ENCODE results near the gene ASXL1. TPM values are rescaled to one million over a fixed set of nuclear protein-coding genes. Genes with fewer than 3 reads are reported as not detected.
"Not testable (repeated sequence)": the region's sequence is repeated elsewhere in the genome, so short reads cannot be mapped to it uniquely, and the experiment has no call there.

The ASXL1 gene
- polyA plus RNA-seq, 3 donors from 2014 or later: 2.9 to 11.0 (median 5.3) TPM

GRCh38 chr20:32461836-32462600 is 103.9 kb downstream of the ASXL1 start:
- Mint-ChIP-seq H3K4me1 (peaks cover 23 to 32% of the 10 kb centered on the region in 2 donors), H3K27me3 (ENCODE audit: low read depth in 3 of 3) (peaks cover 3 to 20% (median 4%) of the 10 kb centered on the region in 3 donors), H3K27ac (peak overlapping the region in 3 of 6 donors; percentile 28 to 57 (median 53)), H3K36me3 (no peaks in the 10 kb centered on the region), H3K9me3 (no peaks in the 10 kb centered on the region), H3K4me3 (no peak overlapping the region)
- no peak for DNase-seq

- H3K27me3 Mint-ChIP-seq (ENCODE audit: low read depth in 3 of 3): peaks cover 3 to 17% (median 4%) of the 10 kb centered on the region in 3 donors
- peaks cover 22 to 26% of the 10 kb centered on the region in 2 donors for H3K4me1 Mint-ChIP-seq
- H3K4me3 Mint-ChIP-seq: no peak overlapping the region
- no peak for DNase-seq
- no peaks in the 10 kb centered on the region for H3K36me3 Mint-ChIP-seq
- no peaks in the 10 kb centered on the region for H3K9me3 Mint-ChIP-seq
- H3K27ac Mint-ChIP-seq: peak overlapping the region in 1 of 6 donors; percentile 40
Observed at GRCh38 chr20:32462900-32463641, 104.9 kb downstream of the ASXL1 start.

- Mint-ChIP-seq H3K36me3 (no peaks in the 10 kb centered on the region), H3K27me3 (ENCODE audit: low read depth in 3 of 3) (peaks cover 3 to 11% (median 4%) of the 10 kb centered on the region in 3 donors), H3K9me3 (no peaks in the 10 kb centered on the region), H3K4me3 (no peak overlapping the region), H3K27ac (no peak overlapping the region), H3K4me1 (peaks cover 17 to 19% of the 10 kb centered on the region in 2 donors)
- no peak for DNase-seq
Observed at GRCh38 chr20:32463642-32464400, 105.7 kb downstream of the ASXL1 start.

GRCh38 chr20:32464401-32465091 is 106.4 kb downstream of the ASXL1 start:
- DNase-seq: no peak
- Mint-ChIP-seq H3K36me3 (no peaks in the 10 kb centered on the region), H3K9me3 (no peaks in the 10 kb centered on the region), H3K4me1 (peaks cover 18 to 20% of the 10 kb centered on the region in 2 donors), H3K27me3 (ENCODE audit: low read depth in 3 of 3) (peaks cover 3 to 11% (median 4%) of the 10 kb centered on the region in 3 donors), H3K4me3 (no peak overlapping the region), H3K27ac (peak overlapping the region in 1 of 6 donors; percentile 29)

GRCh38 chr20:32465092-32465900 is 107.2 kb downstream of the ASXL1 start:
- Mint-ChIP-seq H3K27ac (peak overlapping the region in 2 of 6 donors; percentile 29 to 45), H3K27me3 (ENCODE audit: low read depth in 3 of 3) (peaks cover 3 to 8% (median 6%) of the 10 kb centered on the region in 3 donors), H3K4me3 (no peak overlapping the region), H3K36me3 (no peaks in the 10 kb centered on the region), H3K4me1 (peaks cover 13 to 14% of the 10 kb centered on the region in 2 donors), H3K9me3 (no peaks in the 10 kb centered on the region)
- no peak for DNase-seq

- not testable (repeated sequence) for DNase-seq; H3K27ac Mint-ChIP-seq; H3K9me3 Mint-ChIP-seq; H3K27me3 Mint-ChIP-seq (ENCODE audit: low read depth in 3 of 3); H3K4me3 Mint-ChIP-seq; H3K36me3 Mint-ChIP-seq
- peaks cover 13 to 16% of the 10 kb centered on the region in 2 donors for H3K4me1 Mint-ChIP-seq
Observed at GRCh38 chr20:32465901-32466675, 108.0 kb downstream of the ASXL1 start.

- no peak for DNase-seq
Observed at GRCh38 chr20:32466739-32467505, 108.8 kb downstream of the ASXL1 start.

GRCh38 chr20:32467506-32468312 is 109.6 kb downstream of the ASXL1 start:
- Mint-ChIP-seq H3K36me3 (no peaks in the 10 kb centered on the region), H3K4me1 (peaks cover 18 to 22% of the 10 kb centered on the region in 2 donors), H3K4me3 (no peak overlapping the region), H3K27me3 (ENCODE audit: low read depth in 3 of 3) (peaks cover 3 to 7% (median 6%) of the 10 kb centered on the region in 3 donors), H3K9me3 (no peaks in the 10 kb centered on the region), H3K27ac (peak overlapping the region in 4 of 6 donors; percentile 5 to 42 (median 21))
- no peak for DNase-seq

More at GRCh38 chr20:32466739-32467505, 108.8 kb downstream of the ASXL1 start:
- no peaks in the 10 kb centered on the region for H3K9me3 Mint-ChIP-seq
- H3K4me3 Mint-ChIP-seq: no peak overlapping the region
- H3K27ac Mint-ChIP-seq: peak overlapping the region in 2 of 6 donors; percentile 31 to 42
- H3K4me1 Mint-ChIP-seq: peaks cover 19 to 21% of the 10 kb centered on the region in 2 donors
- H3K36me3 Mint-ChIP-seq: no peaks in the 10 kb centered on the region
- H3K27me3 Mint-ChIP-seq (ENCODE audit: low read depth in 3 of 3): peaks cover 3 to 6% (median 6%) of the 10 kb centered on the region in 3 donors

- peaks cover 20 to 23% of the 10 kb centered on the region in 2 donors for H3K4me1 Mint-ChIP-seq
- DNase-seq: no peak
- peaks cover 0 to 7% (median 6%) of the 10 kb centered on the region in 3 donors for H3K27me3 Mint-ChIP-seq (ENCODE audit: low read depth in 3 of 3)
- peak overlapping the region in 1 of 6 donors; percentile 7 for H3K27ac Mint-ChIP-seq
- no peaks in the 10 kb centered on the region for H3K9me3 Mint-ChIP-seq
- H3K4me3 Mint-ChIP-seq: no peak overlapping the region
- H3K36me3 Mint-ChIP-seq: no peaks in the 10 kb centered on the region
Observed at GRCh38 chr20:32468313-32468640, 110.1 kb downstream of the ASXL1 start.

GRCh38 chr20:32468860-32469259 is 110.7 kb downstream of the ASXL1 start:
- peaks cover 0 to 10% (median 7%) of the 10 kb centered on the region in 3 donors for H3K27me3 Mint-ChIP-seq (ENCODE audit: low read depth in 3 of 3)
- H3K9me3 Mint-ChIP-seq: no peaks in the 10 kb centered on the region

More at GRCh38 chr20:32468860-32469259, 110.7 kb downstream of the ASXL1 start:
- H3K4me1 Mint-ChIP-seq: peaks cover 22 to 28% of the 10 kb centered on the region in 2 donors
- H3K27ac Mint-ChIP-seq: peak overlapping the region in 3 of 6 donors; percentile 30 to 83 (median 45)
- H3K4me3 Mint-ChIP-seq: no peak overlapping the region
- H3K36me3 Mint-ChIP-seq: no peaks in the 10 kb centered on the region
- DNase-seq: no peak
